ENCODE measurements around the gene DLGAP4.

DLGAP4 gene

GRCh38 chr20:36274181-36274841 is 31.8 kb upstream of the DLGAP4 start:
- DNase-seq = no peak

DNA sequence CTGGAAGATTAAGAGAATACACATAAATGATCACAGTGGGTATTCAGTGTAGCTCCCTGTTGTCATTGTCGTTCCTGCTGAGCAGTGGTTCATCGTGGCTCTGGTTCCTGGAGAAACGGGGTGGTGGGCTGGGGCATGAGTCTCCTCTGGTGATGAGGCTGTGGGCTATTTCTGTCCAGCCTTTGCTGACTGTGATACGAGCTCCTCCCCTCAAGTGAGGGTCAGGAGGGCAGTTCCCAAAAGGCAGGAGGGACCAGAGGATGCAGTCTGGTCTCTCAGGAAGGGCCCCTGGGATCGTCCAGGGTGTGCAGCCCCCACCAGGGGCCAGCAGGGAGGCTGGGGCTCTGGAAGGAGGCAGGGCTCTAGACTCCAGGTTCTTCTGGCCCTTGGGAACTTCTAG is 31.1 kb upstream of the DLGAP4 start:
- DNase-seq = no peak

DNA sequence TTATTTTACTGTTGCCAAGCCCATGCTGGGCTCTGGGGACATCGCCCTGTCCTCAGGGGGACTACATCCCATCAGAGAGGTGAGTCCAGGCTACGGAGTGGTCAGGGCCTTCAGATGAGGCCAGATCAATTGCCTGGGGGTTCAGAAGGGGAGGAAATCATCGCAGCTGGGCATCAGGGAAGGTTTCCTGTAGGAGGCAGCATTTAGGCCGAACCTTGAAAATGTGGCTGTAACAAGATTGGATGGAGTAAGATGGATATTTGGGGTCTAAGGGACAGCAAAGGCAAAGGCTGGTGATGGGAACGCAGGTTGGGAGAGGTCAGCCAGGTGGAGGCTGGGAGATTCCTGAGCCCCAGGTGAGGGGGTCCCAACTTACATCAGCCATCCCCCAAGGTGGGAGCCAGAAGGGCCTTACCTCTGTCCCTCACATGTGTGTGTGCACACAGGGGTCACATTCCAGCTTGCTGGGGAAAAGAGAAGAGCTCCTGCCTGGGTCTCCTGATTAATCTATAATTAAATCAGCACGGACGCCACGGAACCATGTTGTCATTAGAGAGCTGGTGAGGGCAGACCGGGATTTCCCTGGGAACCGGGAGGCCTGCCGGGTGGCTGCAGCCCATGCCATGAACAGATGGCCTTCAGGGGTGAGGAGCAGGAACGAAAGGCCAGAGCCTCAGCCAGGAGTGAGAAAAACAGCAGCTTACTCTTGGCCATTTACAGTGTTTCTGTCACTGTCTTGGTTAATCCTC is 30.5 kb upstream of the DLGAP4 start:
- no peak for DNase-seq

GRCh38 chr20:36277546-36277945 is 28.6 kb upstream of the DLGAP4 start:
- no peak for DNase-seq

DNA sequence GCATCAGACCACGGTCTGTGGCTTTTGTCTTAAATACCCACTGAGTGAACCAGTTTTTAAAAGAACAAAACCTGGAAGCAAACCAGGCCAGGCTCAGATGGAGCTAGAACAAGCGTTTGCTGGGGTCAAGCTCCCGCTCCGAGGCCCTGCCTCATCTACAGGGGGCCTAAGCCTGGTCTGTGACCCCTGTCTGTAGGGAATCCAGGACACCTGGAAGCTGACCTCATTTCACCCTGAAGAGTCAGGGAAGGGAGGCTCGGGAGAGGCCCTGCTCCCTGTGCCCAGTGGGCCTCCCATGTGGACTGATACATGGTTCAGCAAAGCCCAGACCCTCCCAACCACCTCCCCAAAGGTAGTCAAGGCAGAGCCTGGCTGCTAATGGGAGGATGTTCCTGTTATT is 26.8 kb upstream of the DLGAP4 start:
- no peak for DNase-seq

DNA sequence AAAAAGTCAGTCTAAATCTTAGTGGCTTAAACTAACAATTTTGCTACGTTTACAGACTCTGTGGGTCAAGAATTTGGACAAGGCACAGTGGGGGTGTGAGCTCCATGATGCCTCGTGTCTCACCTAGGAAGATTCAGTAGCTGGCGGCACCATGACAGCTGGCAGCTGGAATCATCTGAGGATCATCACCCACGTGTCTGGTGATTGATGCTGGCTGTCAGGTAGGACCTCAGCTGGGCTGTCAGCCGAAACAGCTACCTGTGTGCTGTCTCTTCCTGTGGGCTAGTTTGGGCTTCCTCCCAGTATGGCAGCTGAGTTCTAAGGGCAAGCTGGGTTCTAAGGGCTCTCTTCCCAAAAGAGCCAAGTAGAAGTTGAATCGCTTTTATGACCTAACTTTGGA is 26.4 kb upstream of the DLGAP4 start:
- no peak for DNase-seq

DNA sequence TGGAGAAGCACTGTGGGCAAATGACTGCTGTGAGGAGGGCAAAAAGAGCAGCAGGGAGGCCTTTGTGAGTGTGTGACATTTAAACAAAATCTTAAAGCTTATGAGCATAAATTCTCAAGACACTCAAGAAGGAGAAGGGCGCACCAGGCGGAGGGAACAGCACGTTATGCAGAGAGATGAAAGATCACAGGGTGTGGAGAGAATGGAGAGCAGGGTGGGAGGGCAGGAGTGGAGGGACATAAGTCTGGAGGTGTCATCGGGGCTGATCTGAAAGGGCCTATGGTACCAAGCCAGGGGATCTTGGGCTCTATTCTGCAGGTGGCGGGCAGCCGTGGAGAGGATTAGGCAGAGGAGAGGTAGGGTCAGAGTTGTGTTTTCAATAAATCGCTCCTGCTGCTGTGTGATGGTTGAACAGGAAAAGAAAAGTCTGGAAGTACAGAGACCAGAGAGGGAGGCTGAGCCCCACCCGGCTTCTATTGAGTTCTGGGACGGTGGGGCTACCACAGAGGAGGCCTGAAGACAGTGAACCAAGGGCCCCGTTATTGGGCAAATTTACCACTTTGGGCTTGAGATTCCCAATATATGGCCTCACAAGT is 24.3 kb upstream of the DLGAP4 start:
- DNase-seq = no peak

DNA sequence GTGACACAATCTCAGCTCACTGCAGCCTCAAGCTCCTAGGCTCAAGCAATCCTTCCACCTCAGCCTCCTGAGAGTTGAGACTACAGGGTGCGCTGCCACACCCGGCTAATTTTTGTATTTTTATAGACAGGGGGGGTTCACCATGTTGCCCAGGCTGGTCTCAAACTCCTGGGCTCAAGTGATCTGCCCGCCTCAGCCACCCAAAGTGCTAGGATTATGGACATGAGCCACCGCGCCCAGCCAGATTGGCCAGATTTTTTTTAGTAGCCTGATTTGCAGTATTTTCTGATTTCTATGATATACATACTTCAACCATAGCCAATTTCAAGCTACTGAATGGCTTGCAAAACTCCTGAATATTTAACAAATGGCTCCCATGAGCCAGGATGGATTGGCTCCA is 21.4 kb upstream of the DLGAP4 start:
- no peak for DNase-seq

DNA sequence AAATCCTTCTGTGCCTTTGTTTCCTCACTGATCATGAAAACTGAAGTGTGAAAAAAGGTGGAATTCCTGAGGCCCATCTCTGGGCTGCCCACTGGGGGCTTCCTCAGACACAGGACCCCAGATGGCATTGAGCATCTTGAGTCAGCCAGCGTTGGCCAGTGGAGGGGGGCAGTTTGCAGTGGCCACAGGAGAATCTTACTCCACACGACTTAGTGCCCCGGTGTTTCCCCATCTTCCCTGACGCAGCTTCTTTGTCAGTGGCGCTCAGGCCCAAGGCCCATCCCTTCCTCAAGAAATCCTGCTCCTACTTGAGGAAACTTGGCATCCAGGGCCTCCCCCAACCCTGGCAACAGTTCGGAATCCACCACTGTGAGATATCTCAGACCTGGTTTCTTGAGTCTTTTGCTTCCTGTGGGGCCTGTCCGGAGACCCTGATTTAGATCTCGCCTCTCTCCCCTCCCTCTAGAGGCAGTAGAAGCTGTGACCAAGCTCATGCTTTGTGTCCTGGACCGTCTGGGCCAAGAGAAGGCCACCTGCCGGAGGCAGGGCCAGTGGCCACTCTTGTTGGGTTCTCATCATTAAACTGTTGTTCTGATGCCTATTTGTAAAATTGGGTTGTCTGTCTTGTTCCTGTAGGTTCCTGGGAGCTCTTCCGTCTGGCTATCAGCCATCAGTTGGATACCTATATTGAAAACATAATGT is 20.2 kb upstream of the DLGAP4 start:
- no peak for DNase-seq

- DNase-seq = no peak
Observed at GRCh38 chr20:36297656-36298055, 8.5 kb upstream of the DLGAP4 start.

GRCh38 chr20:36298061-36298460 is 8.1 kb upstream of the DLGAP4 start:
- DNase-seq = no peak

DNA sequence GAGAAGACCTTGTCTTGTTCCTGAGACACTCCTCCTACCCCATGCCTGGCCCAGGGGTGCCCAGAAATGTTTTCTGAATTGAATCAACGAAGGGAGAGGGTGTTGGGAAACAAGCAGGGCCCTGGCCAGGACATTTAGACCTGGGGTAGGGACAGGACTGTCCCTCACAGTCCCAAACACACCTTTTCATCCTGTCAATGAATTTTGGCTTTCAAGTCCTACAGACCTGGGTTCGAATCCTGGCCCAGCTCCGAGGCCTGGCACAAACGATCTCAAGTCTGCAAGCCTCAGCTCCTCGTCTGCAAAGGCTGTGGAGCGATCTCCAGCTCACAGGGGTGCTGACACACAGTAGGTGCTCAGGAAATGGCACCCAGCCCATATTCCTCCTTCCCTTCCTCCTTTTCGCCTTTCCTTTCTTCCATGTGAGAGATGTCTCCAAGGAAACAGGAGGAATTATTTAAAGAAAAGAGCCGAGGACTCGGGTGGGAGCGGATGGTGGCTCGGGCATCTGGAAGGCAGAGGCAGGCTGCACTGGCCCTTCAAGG is 7.3 kb upstream of the DLGAP4 start:
- DNase-seq = no peak

DNA sequence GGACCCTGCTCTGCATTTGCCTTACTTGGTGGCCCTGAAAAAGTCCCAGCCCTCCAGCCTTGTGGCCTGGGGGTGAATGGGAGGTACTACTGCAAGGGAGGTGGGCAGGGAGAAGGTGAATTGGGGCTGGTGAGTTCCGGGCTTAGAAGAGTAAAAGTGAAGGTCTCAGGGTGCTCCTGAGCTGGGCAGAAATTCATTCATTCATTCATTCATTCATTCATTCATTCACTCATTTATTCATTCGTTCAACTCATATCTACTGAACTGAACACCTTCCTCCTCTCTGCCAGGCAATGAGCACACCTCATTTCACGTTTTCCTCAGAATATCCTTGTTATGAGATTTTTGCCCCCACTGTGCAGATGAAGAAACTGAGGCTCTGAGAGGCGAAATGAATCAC is 6.7 kb upstream of the DLGAP4 start:
- no peak for DNase-seq

GRCh38 chr20:36301359-36302119 is 4.6 kb upstream of the DLGAP4 start:
- no peak for DNase-seq

DNA sequence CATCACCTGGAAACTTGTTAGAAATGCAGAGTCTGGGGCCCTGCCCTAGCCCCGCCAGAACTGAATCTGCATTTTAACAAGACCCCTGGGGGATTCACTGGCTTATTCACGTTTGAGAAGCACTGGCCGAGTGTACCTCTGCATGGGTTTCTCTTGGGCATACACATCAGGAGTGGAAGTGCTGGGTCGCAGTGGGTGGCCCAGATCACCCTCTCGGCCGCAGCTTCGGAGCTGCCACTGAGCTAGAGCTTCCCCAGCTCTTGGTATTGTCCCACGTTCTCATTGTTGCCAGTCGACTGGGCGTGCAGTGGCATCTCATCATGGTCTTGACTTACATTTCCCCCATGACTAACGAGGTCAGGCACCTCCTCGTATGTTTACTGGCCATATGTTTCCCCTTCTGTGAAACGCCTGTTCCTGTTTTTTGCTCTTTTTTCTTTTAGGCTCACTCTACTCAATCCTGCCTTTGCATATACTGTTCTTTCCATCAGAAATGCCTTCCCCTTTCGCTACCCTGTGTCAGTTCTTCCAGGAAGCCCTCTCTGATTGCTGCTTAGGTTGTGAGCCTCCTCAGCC is 3.0 kb upstream of the DLGAP4 start:
- no peak for DNase-seq

GRCh38 chr20:36303831-36304230 is 2.3 kb upstream of the DLGAP4 start:
- no peak for DNase-seq

GRCh38 chr20:36304786-36305495 is 1.2 kb upstream of the DLGAP4 start:
- DNase-seq = no peak

GRCh38 chr20:36306553-36307411 is 643 bp downstream of the DLGAP4 start:
- DNase-seq = no peak

DNA sequence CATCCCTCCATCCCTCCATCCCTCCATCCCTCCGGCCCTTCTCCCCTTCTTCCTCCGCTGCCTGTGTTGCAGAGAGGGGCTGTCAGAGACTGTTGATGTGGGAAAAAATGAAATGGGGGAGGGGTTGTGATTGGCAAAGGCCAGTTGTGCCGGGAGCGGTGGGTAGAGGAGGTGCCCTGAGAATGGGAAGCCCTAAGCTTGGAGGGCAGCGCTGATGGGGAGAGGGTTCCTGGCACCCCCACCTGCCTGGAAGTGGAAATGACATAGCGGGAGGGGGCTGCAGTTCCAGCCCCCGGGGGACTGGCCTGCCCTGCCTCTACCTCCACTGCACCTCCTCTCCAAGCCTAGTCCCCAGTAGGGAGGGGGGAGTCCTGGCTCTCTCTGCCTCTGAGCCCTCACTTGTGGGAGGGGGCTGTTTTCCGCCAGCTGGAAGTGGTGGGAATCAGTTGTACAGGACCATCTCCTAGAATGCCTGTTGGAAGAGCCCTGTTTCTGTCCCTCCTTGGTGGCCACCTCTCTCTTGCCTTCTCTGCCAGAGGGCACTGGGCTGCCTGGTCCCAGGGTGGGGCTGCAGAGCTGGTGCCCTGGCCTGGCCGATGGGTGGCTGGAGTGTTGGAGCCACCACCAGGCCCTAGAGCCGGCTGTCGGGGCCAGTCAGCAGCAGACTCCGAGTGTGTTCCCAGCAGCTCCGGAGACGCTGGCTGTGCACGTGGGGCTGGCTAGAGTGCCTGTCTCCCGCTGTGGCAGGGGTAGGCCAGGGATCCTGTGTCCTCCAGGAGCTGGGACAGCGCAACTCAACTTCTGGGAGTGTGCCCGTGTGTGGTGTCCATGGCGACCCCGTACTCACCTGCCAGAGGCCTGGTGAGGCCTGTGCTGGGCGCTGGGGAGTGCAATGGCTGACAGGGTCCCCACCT is 1.5 kb downstream of the DLGAP4 start:
- no peak for DNase-seq

GRCh38 chr20:36308353-36308752 is 2.2 kb downstream of the DLGAP4 start:
- DNase-seq = no peak
